HG03521 (cell line): ENCODE measurements around the gene SMOC2.
"Not testable (repeated sequence)": the region's sequence is repeated elsewhere in the genome, so short reads cannot be mapped to it uniquely, and the experiment has no call there.

Experiments used
- ATAC-seq: cut with Tn5 transposase; IDR thresholded peaks from one replicate; pipeline ENCODE4 v1.9.1; 2021; ENCODE audit warnings: mild to moderate bottlenecking, moderate library complexity; ENCODE audit not compliant: unreplicated experiment

SMOC2 gene

GRCh38 chr6:168563656-168564055 is 122.7 kb downstream of the SMOC2 start:
- no peak for ATAC-seq

GRCh38 chr6:168565112-168565511 is 124.1 kb downstream of the SMOC2 start:
- ATAC-seq: no peak

- no peak for ATAC-seq
Observed at GRCh38 chr6:168570211-168570610, 129.2 kb downstream of the SMOC2 start.

- no peak for ATAC-seq
Observed at GRCh38 chr6:168571268-168571667, 130.3 kb downstream of the SMOC2 start.

GRCh38 chr6:168573276-168573835 is 132.4 kb downstream of the SMOC2 start:
- not testable (repeated sequence) for ATAC-seq

GRCh38 chr6:168574075-168574698 is 133.2 kb downstream of the SMOC2 start:
- no peak for ATAC-seq

GRCh38 chr6:168574699-168575195 is 133.8 kb downstream of the SMOC2 start:
- no peak for ATAC-seq

- no peak for ATAC-seq
Observed at GRCh38 chr6:168575346-168576098, 134.5 kb downstream of the SMOC2 start.

GRCh38 chr6:168576388-168576787 is 135.4 kb downstream of the SMOC2 start:
- no peak for ATAC-seq

- no peak for ATAC-seq
Observed at GRCh38 chr6:168577496-168577895, 136.5 kb downstream of the SMOC2 start.

GRCh38 chr6:168578036-168578435 is 137.1 kb downstream of the SMOC2 start:
- ATAC-seq: no peak

GRCh38 chr6:168581236-168581635 is 140.3 kb downstream of the SMOC2 start:
- ATAC-seq: no peak

GRCh38 chr6:168581706-168582105 is 140.7 kb downstream of the SMOC2 start:
- ATAC-seq: no peak

GRCh38 chr6:168582571-168582981 is 141.6 kb downstream of the SMOC2 start:
- ATAC-seq: no peak

GRCh38 chr6:168583126-168583525 is 142.1 kb downstream of the SMOC2 start:
- no peak for ATAC-seq

GRCh38 chr6:168583821-168584220 is 142.8 kb downstream of the SMOC2 start:
- no peak for ATAC-seq

- no peak for ATAC-seq
Observed at GRCh38 chr6:168584249-168584648, 143.3 kb downstream of the SMOC2 start.

- no peak for ATAC-seq
Observed at GRCh38 chr6:168584671-168585070, 143.7 kb downstream of the SMOC2 start.

GRCh38 chr6:168585441-168585840 is 144.5 kb downstream of the SMOC2 start:
- ATAC-seq: no peak

- ATAC-seq: no peak
Observed at GRCh38 chr6:168589275-168589674, 148.3 kb downstream of the SMOC2 start.

- no peak for ATAC-seq
Observed at GRCh38 chr6:168590406-168590805, 149.4 kb downstream of the SMOC2 start.

GRCh38 chr6:168596344-168596743 is 155.4 kb downstream of the SMOC2 start:
- ATAC-seq: no peak
